ENCODE results near the gene ACACA.
A peak's percentile ranks its signal among the peaks of the same experiment; 100 is the strongest.

The ACACA gene

DNA sequence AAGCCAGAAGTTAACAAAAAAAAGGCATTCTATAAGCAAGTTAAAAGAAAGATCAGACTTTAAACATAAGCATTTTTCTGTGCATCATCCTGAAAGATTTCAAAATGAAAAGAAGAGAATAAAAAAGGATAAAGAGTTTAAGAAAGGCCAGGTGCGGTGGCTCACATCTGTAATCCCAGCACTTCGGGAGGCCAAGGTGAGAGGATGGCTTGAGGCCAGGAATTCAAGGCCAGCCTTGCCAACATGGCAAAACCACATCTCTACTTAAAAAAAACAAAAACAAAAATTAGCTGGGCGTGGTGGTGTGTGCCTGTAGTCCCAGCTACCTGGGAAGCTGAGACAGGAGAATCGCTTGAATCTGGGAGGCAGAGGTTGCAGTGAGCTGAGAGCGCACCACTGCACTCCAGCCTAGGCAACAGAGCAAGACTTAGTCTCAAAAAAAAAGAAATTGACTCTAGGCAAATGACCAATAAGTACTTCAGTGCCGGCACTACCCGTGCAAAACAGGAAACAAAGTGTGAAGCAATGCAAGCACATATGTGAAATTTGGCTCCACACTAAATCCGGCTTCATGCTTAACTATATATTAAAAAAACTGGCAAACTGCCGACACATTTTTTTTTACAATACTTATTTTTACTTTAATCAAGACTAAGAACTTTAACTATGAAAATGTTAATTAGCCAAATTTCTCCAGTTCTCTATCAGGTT lies 114.1 kb downstream of the ACACA start:
- no peak for DNase-seq (ENCODE audit: low read depth)

DNA sequence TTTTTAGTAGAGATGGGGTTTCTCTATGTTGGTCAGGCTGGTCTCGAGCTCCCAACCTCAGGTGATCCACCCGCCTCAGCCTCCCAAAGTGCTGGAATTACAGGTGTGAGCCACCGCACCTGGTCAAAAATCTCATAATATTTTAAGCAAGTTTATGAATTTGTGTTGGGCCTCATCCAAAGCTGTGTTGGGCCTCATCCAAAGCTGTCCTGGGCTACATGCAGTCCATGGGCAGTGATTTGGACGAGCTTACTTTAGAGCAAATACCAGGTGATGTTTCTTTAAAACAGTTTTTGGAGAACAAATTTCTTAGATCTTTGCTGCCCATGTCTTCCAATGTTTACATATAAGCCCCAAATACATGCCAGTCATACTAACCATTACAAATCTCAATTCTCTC lies 115.3 kb downstream of the ACACA start:
- DNase-seq (ENCODE audit: low read depth) = no peak

DNA sequence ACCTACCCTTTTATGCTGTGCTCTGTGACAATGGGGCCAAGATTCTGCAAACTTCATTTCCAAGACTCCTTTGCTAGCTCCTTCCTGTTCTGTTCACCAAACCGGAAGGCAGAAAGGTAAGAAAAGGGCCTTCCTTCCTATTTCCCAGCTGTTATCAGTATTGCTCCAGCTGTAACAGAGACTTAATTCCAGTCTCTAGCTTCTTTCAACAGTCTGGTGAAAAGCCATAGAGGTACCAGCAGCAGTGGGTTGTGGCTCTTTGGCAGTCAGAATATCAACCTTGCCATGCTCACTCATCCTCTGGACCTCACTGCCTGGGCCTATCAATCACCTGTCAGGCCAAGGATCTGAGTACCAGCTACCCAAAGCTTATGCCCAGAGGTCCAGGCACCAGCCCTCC lies 120.2 kb downstream of the ACACA start:
- no peak for DNase-seq (ENCODE audit: low read depth)

DNA sequence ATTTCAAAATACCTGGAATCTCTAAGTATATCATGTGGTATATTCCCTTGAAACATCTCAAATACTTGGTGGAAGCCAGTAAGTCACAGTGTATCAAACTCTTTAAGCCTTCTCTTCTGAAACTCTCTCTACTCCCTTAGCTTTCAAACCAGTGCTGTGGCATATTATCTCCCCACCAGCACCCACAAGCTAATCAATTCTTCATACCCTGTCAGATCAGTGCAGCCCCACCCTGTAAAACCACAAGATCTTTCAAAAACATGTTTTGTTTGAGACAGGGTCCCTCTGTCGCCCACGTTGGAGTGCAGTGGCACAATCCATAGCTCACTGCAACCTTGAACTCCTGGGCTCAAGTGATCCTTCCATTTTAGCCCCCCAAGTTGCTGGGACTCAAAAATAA lies 122.4 kb downstream of the ACACA start:
- DNase-seq (ENCODE audit: low read depth) = no peak

DNA sequence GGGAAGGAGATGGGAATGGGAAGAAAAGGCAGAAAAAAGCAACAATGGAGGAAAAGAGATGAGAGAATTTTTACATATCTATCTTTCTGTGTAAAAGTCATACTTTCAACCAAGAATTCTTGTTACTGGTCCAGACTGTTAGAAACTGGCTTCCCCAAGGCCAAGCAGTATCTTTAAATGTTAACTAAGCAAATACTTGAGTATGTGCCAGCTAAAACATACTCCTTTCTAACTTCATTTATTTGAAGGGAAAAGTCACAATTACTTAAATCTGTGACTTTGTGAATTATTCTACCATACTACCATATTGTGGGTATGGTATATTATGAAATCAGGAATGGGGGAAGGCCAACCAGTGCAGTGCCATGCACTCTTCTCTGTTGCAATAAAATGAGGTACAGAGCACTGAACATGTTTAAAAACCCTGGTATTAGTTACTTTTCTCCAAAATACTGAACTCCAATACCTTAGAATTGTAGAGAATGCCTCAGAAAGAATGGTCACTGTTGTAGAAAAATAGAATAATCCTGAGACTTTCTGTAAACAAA lies 123.1 kb downstream of the ACACA start:
- DNase-seq (ENCODE audit: low read depth) = no peak

DNA sequence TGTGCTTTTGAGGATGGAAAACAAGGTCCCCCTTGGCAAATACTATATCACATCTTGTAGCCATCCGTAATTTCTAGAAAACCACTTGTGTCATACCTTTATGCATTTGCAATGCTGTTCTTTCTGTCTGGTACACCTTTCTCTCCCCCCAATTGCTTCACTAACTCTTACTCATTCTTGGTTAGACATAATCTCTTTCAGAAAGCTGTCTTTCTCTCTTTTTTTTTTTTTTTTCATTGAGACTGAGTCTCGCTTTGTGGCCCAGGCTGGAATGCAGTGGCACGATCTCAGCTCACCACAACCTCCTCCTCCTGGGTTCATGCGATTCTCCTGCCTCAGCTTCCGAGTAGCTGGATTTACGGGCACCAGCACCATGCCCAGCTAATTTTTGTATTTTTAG lies 125.8 kb downstream of the ACACA start:
- DNase-seq (ENCODE audit: low read depth) = no peak

DNA sequence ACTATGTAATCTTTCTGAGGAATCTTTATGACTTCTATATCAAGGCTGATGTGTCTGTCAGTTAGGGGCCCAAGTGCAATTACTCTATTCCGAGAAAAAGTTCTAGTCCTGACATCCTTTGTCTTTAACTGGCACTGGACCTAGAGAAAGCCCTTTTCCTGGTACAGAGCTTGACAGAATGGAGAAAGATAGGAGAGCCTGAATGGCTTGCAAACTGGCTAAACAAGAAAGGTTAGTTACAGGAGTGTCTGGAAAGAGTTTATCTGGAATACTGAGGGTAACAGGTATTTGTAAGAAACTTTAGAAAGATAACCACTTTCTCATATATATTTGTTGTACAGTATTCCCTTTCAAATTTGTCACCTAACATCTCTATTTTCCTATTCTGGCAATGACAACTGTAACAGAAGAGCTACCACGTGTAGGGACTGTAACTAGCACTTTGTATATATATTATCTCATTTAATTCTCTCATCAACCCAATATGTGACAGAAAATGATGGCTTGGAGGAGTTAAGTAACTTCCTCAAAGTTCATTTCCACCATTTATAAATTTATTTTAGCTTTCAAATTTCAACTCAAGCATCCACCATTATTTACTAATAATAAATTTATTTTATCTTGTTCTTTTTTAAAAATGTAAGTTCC lies 128.3 kb downstream of the ACACA start:
- no peak for DNase-seq (ENCODE audit: low read depth)

GRCh38 chr17:37276475-37276874 lies 130.2 kb downstream of the ACACA start:
- DNase-seq (ENCODE audit: low read depth) = no peak

- no peak for DNase-seq (ENCODE audit: low read depth)
Measured at GRCh38 chr17:37274461-37274860, 132.2 kb downstream of the ACACA start.

DNA sequence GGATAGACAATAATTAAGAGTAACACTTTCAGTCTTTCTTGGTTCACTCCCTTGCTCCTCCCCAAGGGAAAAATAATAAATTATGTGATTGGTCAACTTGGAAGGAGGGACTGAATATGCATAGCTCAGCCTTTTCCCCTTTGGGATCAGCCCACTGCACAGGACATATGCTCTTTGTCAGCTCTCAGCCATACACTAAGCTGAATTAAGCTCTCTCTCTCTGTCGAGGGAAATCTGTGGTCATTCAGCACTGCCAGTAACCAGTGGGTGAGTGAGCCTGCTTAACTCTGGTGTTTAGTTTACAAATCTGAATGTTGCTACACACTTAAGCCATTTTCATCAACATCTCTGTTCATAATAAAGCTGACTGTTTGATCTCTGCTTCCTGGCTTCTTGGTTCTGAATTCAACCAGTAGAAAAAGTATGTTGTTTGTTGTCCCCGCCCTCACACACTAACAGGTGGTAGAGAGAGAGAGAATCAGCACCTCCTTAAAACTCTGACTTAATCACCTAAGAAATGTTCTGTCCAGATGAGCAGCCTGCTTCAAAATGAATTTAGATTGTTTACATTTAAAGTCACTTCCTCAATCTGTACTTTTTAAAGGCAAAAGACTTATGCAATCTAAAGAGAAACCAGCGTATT lies 133.1 kb downstream of the ACACA start:
- DNase-seq (ENCODE audit: low read depth) = peak; percentile 64

DNA sequence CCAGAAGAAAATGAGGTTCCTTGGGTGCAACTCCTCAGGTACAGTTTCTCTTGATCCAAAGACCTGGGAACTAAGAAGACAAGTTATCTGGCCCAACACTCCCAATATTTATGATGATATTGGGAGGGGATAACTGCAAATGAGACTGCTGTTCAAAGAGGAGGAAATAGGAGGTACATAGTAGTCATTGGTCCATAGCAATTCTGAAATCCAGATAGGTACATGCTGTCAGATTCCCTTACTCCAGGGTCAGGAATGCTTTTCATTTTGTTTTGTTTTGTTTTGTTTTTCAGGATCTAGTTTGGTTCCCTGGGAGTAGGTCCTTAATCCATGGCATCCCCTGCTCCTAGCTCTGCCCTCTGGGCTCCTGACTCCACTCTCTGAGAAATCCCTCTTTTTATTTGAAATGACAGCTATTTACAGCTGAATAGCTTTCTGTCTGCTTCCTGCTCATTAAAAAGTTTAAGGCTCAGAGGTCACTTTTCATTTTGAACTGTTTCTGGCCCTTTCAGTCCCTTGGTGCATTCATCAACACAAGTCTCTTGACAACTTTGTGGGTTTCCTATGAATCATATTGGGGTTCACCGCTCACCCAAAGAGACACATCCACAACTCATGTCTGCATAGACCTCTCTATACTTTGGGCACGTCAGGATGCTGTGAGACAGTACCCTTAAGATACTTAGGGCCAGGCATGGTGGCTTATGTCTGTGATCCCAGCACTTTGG lies 141.0 kb downstream of the ACACA start:
- no peak for DNase-seq (ENCODE audit: low read depth)

DNA sequence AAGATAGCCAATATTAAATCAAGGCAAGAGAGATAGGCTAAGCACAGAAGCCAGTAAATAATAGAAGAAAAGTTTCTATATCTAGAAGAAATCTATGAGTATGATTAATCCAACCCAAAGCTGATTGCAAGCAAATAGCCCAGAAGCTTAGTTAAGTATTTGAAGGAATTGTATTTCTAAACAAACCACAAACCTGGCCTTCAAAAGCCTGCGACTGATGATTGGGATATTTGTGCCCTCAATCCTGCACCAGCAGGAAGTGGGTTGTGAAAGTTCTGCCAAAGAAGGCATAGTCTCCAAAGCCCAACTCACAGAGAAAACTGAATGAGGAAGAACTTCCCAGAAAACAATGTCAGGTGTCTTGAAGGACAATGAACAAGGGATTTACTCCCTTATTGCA lies 145.3 kb downstream of the ACACA start:
- no peak for DNase-seq (ENCODE audit: low read depth)

- no peak for DNase-seq (ENCODE audit: low read depth)
Measured at GRCh38 chr17:37259030-37259735, 147.5 kb downstream of the ACACA start.

GRCh38 chr17:37256627-37257026 lies 150.0 kb downstream of the ACACA start:
- DNase-seq (ENCODE audit: low read depth) = no peak

- no peak for DNase-seq (ENCODE audit: low read depth)
Measured at GRCh38 chr17:37255432-37255831, 151.2 kb downstream of the ACACA start.

GRCh38 chr17:37247825-37248224 lies 158.8 kb downstream of the ACACA start:
- DNase-seq (ENCODE audit: low read depth) = no peak

- no peak for DNase-seq (ENCODE audit: low read depth)
Measured at GRCh38 chr17:37246085-37246484, 160.6 kb downstream of the ACACA start.

GRCh38 chr17:37240381-37240780 lies 166.3 kb downstream of the ACACA start:
- no peak for DNase-seq (ENCODE audit: low read depth)

GRCh38 chr17:37239690-37240334 lies 166.8 kb downstream of the ACACA start:
- peak; percentile 14 for DNase-seq (ENCODE audit: low read depth)

- no peak for DNase-seq (ENCODE audit: low read depth)
Measured at GRCh38 chr17:37234106-37234505, 172.5 kb downstream of the ACACA start.

GRCh38 chr17:37233036-37233435 lies 173.6 kb downstream of the ACACA start:
- no peak for DNase-seq (ENCODE audit: low read depth)

Measured in fibroblast of the conjunctiva (primary cell).